ENCODE data around the gene PKDCC. TPM values are rescaled to one million over a fixed set of nuclear protein-coding genes. Genes with fewer than 3 reads are reported as not detected.

PKDCC gene
- total and polyA plus RNA-seq, 2 of the 13 experiments (the other 11 are each of a cell fraction or from before 2014, with no cell fraction given), result 52.6 to 58.8 TPM

GRCh38 chr2:42053791-42054701, 6.2 kb downstream of the PKDCC start (continued):
- TF ChIP-seq NR2F6 (IDR thresholded peaks at IDR 0.05) (peak; percentile 87), NR2F6 (CRISPR knock-in tag; IDR thresholded peaks at IDR 0.05) (peak; percentile 78), ZNF318 (CRISPR knock-in tag; IDR thresholded peaks at IDR 0.05) (no peak; the same call in 1 of the 2 replicates), IKZF5 (CRISPR knock-in tag; IDR thresholded peaks at IDR 0.05) (no peak), ATF2 (CRISPR knock-in tag; IDR thresholded peaks at IDR 0.05) (no peak), GPBP1L1 (CRISPR knock-in tag; IDR thresholded peaks at IDR 0.05) (no peak), ZNF749 (CRISPR knock-in tag; IDR thresholded peaks at IDR 0.05; ENCODE audit: borderline replicate concordance) (peak; percentile 71; the same call in 1 of the 2 replicates), DNMT3B (CRISPR knock-in tag; conservative IDR thresholded peaks at IDR 0.05) (0 out of 2 replicates have a peak, but pooled peaks have one; percentile 16), KAT8 (CRISPR knock-in tag; IDR thresholded peaks at IDR 0.05) (peak; percentile 19; the same call in 1 of the 2 replicates), PHF5A (CRISPR knock-in tag; IDR thresholded peaks at IDR 0.05; ENCODE audit: low read depth, unreplicated experiment) (peak; percentile 50), BCL6 (CRISPR knock-in tag; IDR thresholded peaks at IDR 0.05) (peak; percentile 61), POGK (CRISPR knock-in tag; conservative IDR thresholded peaks at IDR 0.05) (peak; percentile 81; the same call in 1 of the 2 replicates), ZBTB7B (CRISPR knock-in tag; IDR thresholded peaks at IDR 0.05) (peak; percentile 85; the same call in 1 of the 2 replicates)

All from HepG2 (cell line).